Ovary (tissue), 9 donors: Measurements from ENCODE around the gene TULP1. TPM values are rescaled to one million over a fixed set of nuclear protein-coding genes. Genes with fewer than 3 reads are reported as not detected.

Source experiments
- DNase-seq, 5 donors: peaks; one replicate each; pipeline ENCODE4 v3.0.0-alpha.2; 2019 to 2020
- H3K27ac ChIP-seq, 2 donors: fragments of 200-600 bp; one replicate each; pipeline versions ENCODE4 v1.5.1 to v1.8.0; 2019 to 2022
- H3K27me3 ChIP-seq: fragments of 200-600 bp; one replicate; pipeline ENCODE4 v1.8.0; 2022
- H3K36me3 ChIP-seq: fragments of 200-600 bp; sonication (generic); one replicate; pipeline ENCODE4 v1.5.1; 2019
- H3K4me1 ChIP-seq: one replicate; pipeline ENCODE4 v1.8.1; 2013; ENCODE audit warnings: mild to moderate bottlenecking, moderate library complexity; ENCODE audit not compliant: insufficient read depth
- H3K4me3 ChIP-seq: fragments of 200-600 bp; sonication (generic); one replicate; pipeline ENCODE4 v1.5.1; 2017
- H3K9me3 ChIP-seq, 2 donors: fragments of 200-600 bp in 1 of 2; sonication (generic) in 1 of 2; one replicate each; pipeline versions ENCODE4 v1.5.1 to v1.8.1; 2013 to 2019; ENCODE audit warnings: mild to moderate bottlenecking in 1 of 2, moderate library complexity in 1 of 2
- CTCF ChIP-seq, 3 donors: fragments of 450-650 bp in 2 of 3; fragments of 200-600 bp in 1 of 3; IDR thresholded peaks; one replicate each; pipeline versions ENCODE4 v1.5.1 to v1.8.0; 2016 to 2022; ENCODE audit warnings: antibody characterized with exemption in 3 of 3, mild to moderate bottlenecking in 1 of 3
- EP300 ChIP-seq: sonication (generic); formaldehyde crosslinking; IDR thresholded peaks from one replicate; pipeline ENCODE4 v1.6.1; 2017; ENCODE audit warnings: antibody characterized with exemption
- POLR2A ChIP-seq: fragments of 450-650 bp; IDR thresholded peaks from one replicate; pipeline ENCODE4 v1.6.1; 2017; ENCODE audit warnings: antibody characterized with exemption, mild to moderate bottlenecking, moderate library complexity
- WGBS, 3 donors: extraction: QIAGEN DNeasy Blood & Tissue Kit in 1 of 3; methylation state at CpG; one replicate each; pipeline versions ENCODE4 v1.1.5 to v1.1.7; 2013 to 2017; 5-methylcytosine and 5-hydroxymethylcytosine counted together
- intact Hi-C, 4 donors: fragments of 100-400 bp; cut with DNase I; formaldehyde crosslinking; loops; one replicate each; pipeline versions ENCODE4 v1.11.0 to v1.15.1; 2022 to 2023
- polyA plus RNA-seq, 2 donors: library from polyadenylated mRNA; stranded (reverse); fragments of 200-250 nt in 1 of 2; fragments of 350-450 nt in 1 of 2; fragmentation: Illumina TruSeq in 1 of 2; extraction: RNeasy Lipid Tissue Mini Kit (QIAGEN cat#74804) in 1 of 2; gene quantifications; one replicate each; pipeline ENCODE4 v1.2.3, GENCODE V29; 2013 to 2014
- total RNA-seq, 7 donors: library from RNA; depleted of rRNA in 2 of 7; stranded (reverse); fragments of >200 nt in 2 of 7; fragmentation: NEBNext Ultra II Directional in 3 of 7; extraction: Animal tissue kit (Norgen Biotek cat#: 25700) in 3 of 7; gene quantifications; one replicate each; pipeline versions ENCODE4 v1.1.0 to v1.2.4, GENCODE V29; 2016 to 2023
- donor health status: DM: no; HTN: no; CAD: no; lungs with moderate emphysema.
- donor health status: DM: no; HTN: no; CAD: no.
- donor health status: Bipolar disorder and iron deficiency.
- donor health status: DM: yes; HTN: yes; CAD: no.
- donor health status: DM: no; HTN: no; CAD: no.
- donor health status: DM: yes; HTN: yes; CAD: no.

Gene TULP1
- total and polyA plus RNA-seq, 9 donors = 0.17 to 1.1 (median 0.45) TPM; not detected in 3

- WGBS, 3 donors = 68 to 74% (median 73%) methylated on average over 1 of the region's 1 CpG
- intact Hi-C loops = no loop called here
These were observed 37.7 kb upstream of the TULP1 start for GRCh38 chr6:35550437-35550836.

GRCh38 chr6:35547676-35548075 lies 35.0 kb upstream of the TULP1 start:
- no peak for DNase-seq
- H3K27ac ChIP-seq = no peak overlapping the region
- H3K9me3 ChIP-seq = no peaks in the 10 kb centered on the region
- H3K4me1 ChIP-seq = no peaks in the 10 kb centered on the region
- intact Hi-C loops = no loop called here
- H3K36me3 ChIP-seq = no peaks in the 10 kb centered on the region
- TF ChIP-seq EP300 = no peak
- TF ChIP-seq CTCF (IDR thresholded peaks at IDR 0.05) = no peak
- no peak for TF ChIP-seq POLR2A
- H3K27me3 ChIP-seq = no peaks in the 10 kb centered on the region
- 30 to 38% (median 38%) methylated on average over 6 of the region's 6 CpGs for WGBS, 3 donors
- no peak overlapping the region for H3K4me3 ChIP-seq

More at GRCh38 chr6:35550437-35550836, 37.7 kb upstream of the TULP1 start:
- no peak for DNase-seq
- TF ChIP-seq POLR2A = no peak
- Histone ChIP-seq H3K27me3 (no peaks in the 10 kb centered on the region), H3K4me1 (no peaks in the 10 kb centered on the region), H3K36me3 (no peaks in the 10 kb centered on the region), H3K27ac (no peak overlapping the region), H3K9me3 (no peaks in the 10 kb centered on the region), H3K4me3 (no peak overlapping the region)

- H3K27me3 ChIP-seq = no peaks in the 10 kb centered on the region
- H3K36me3 ChIP-seq = no peaks in the 10 kb centered on the region
- H3K4me1 ChIP-seq = no peaks in the 10 kb centered on the region
- WGBS, 3 donors = 60 to 67% (median 61%) methylated on average over 13 of the region's 13 CpGs
- DNase-seq = no peak
- intact Hi-C loops = no loop called here
- no peak overlapping the region for H3K4me3 ChIP-seq
- H3K9me3 ChIP-seq = no peaks in the 10 kb centered on the region
- no peak overlapping the region for H3K27ac ChIP-seq
- TF ChIP-seq EP300 (no peak), POLR2A (no peak), CTCF (IDR thresholded peaks at IDR 0.05) (no peak)
These were observed 32.2 kb upstream of the TULP1 start for GRCh38 chr6:35544769-35545361.

- H3K36me3 ChIP-seq = no peaks in the 10 kb centered on the region
- no peaks in the 10 kb centered on the region for H3K27me3 ChIP-seq
- TF ChIP-seq EP300 (no peak), CTCF (IDR thresholded peaks at IDR 0.05) (no peak), POLR2A (no peak)
- no peak overlapping the region for H3K27ac ChIP-seq
- H3K4me1 ChIP-seq = no peaks in the 10 kb centered on the region
- no peak for DNase-seq
- 77 to 81% (median 78%) methylated on average over 16 of the region's 16 CpGs for WGBS, 3 donors
- H3K9me3 ChIP-seq = no peaks in the 10 kb centered on the region
- H3K4me3 ChIP-seq = no peak overlapping the region
- intact Hi-C loops = no loop called here
These were observed 30.9 kb upstream of the TULP1 start for GRCh38 chr6:35543459-35544193.

GRCh38 chr6:35541836-35542235 lies 29.1 kb upstream of the TULP1 start:
- Histone ChIP-seq H3K36me3 (no peaks in the 10 kb centered on the region), H3K27me3 (no peaks in the 10 kb centered on the region), H3K4me1 (no peaks in the 10 kb centered on the region), H3K4me3 (no peak overlapping the region), H3K9me3 (no peaks in the 10 kb centered on the region), H3K27ac (no peak overlapping the region)
- intact Hi-C loops = no loop called here
- WGBS, 3 donors = 91 to 94% (median 92%) methylated on average over 2 of the region's 2 CpGs
- no peak for DNase-seq
- TF ChIP-seq EP300 = no peak
- no peak for TF ChIP-seq CTCF (IDR thresholded peaks at IDR 0.05)
- TF ChIP-seq POLR2A = no peak
